Measurements from ENCODE around the gene FASTKD1.
"Not testable (repeated sequence)": the region's sequence is repeated elsewhere in the genome, so short reads cannot be mapped to it uniquely, and the experiment has no call there.

FASTKD1 gene

DNA sequence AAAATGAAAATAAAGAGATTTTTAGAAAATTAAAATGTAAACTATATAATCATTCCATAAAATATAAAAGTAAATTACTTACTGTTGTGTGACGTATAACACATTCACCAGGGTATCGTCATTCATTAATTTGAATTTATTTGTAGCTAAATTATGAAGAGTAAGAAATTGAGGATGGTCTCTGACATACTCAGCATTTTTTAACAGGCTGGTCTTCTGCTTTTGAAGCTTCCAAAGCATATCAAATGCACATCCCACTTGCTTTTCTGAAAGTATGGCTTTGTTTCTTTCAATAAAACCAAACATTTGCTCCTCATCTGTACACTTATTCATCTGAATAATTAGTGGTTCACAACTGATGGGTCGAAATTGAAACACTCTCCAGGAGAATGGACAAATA, 2.1 kb downstream of the FASTKD1 start:
- H3K4me1 ChIP-seq: no peaks in the 10 kb centered on the region
- H3K4me3 ChIP-seq (ENCODE audit: low read depth, low read length): no peak overlapping the region
- TF ChIP-seq, protein P1, sequence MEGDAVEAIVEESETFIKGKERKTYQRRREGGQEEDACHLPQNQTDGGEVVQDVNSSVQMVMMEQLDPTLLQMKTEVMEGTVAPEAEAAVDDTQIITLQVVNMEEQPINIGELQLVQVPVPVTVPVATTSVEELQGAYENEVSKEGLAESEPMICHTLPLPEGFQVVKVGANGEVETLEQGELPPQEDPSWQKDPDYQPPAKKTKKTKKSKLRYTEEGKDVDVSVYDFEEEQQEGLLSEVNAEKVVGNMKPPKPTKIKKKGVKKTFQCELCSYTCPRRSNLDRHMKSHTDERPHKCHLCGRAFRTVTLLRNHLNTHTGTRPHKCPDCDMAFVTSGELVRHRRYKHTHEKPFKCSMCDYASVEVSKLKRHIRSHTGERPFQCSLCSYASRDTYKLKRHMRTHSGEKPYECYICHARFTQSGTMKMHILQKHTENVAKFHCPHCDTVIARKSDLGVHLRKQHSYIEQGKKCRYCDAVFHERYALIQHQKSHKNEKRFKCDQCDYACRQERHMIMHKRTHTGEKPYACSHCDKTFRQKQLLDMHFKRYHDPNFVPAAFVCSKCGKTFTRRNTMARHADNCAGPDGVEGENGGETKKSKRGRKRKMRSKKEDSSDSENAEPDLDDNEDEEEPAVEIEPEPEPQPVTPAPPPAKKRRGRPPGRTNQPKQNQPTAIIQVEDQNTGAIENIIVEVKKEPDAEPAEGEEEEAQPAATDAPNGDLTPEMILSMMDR (IDR thresholded peaks at IDR 0.05): no peak
- no peak overlapping the region for H2AFZ ChIP-seq
- H3K4me2 ChIP-seq (ENCODE audit: low read length): no peak overlapping the region
- peaks cover 10% of the 10 kb centered on the region for H3K79me2 ChIP-seq
- no peaks in the 10 kb centered on the region for H3K9me3 ChIP-seq (ENCODE audit: control insufficient read depth, low read length)
- no peak overlapping the region for H3K27ac ChIP-seq
- H3K9ac ChIP-seq: no peak overlapping the region
- H3K27me3 ChIP-seq (ENCODE audit: control insufficient read depth, insufficient read depth, low read length): no peaks in the 10 kb centered on the region
- no peaks in the 10 kb centered on the region for H3K36me3 ChIP-seq (ENCODE audit: control insufficient read depth, insufficient read depth, low read length)

DNA sequence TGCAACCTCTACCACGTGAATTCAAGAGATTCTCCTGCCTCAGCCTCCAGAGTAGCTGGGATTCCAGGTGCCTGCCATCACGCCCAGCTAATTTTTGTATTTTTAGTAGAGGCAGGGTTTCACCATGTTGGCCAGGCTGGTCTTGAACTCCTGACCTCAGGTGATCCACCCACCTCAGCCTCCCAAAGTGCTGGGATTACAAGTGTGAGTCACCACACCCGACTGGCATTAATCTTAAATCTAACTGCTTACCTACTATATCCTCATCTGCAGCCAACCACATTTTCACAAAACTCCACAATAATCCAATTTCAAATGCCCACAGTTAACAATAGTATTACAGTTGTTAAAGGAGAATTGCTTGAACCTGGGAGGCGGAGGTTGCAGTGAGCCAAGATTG, 2.9 kb downstream of the FASTKD1 start:
- H3K79me2 ChIP-seq; H3K9me3 ChIP-seq (ENCODE audit: control insufficient read depth, low read length); H3K4me2 ChIP-seq (ENCODE audit: low read length); H3K9ac ChIP-seq; H2AFZ ChIP-seq; H3K27ac ChIP-seq; H3K4me3 ChIP-seq (ENCODE audit: low read depth, low read length); H3K27me3 ChIP-seq (ENCODE audit: control insufficient read depth, insufficient read depth, low read length); H3K4me1 ChIP-seq; H3K36me3 ChIP-seq (ENCODE audit: control insufficient read depth, insufficient read depth, low read length): not testable (repeated sequence)

DNA sequence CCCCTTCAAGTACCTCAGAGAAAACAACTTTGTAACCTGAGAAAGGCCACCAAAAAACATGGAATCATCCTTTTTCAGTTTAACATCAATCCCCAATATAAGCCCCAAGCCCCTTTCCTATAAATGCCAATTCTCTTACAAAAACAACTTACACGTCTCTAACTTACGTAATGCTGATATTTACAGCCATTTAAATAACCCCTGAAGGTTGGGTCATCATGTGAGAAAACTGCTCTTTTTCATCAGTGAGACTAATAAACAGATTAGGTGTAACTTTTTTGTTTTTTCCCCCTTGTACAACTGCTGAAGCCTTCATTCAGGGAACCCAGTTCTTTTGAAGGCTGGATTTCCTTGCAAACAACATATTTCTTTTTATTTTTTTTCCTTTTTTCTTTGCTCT, 3.7 kb downstream of the FASTKD1 start:
- Histone ChIP-seq H3K79me2 (peaks cover 10% of the 10 kb centered on the region), H3K4me3 (ENCODE audit: low read depth, low read length) (no peak overlapping the region), H3K9me3 (ENCODE audit: control insufficient read depth, low read length) (no peaks in the 10 kb centered on the region), H3K4me2 (ENCODE audit: low read length) (no peak overlapping the region), H3K36me3 (ENCODE audit: control insufficient read depth, insufficient read depth, low read length) (no peaks in the 10 kb centered on the region), H3K27ac (no peak overlapping the region), H3K4me1 (no peaks in the 10 kb centered on the region), H2AFZ (no peak overlapping the region), H3K9ac (no peak overlapping the region), H3K27me3 (ENCODE audit: control insufficient read depth, insufficient read depth, low read length) (no peaks in the 10 kb centered on the region)
- TF ChIP-seq, protein P1 (IDR thresholded peaks at IDR 0.05): no peak

DNA sequence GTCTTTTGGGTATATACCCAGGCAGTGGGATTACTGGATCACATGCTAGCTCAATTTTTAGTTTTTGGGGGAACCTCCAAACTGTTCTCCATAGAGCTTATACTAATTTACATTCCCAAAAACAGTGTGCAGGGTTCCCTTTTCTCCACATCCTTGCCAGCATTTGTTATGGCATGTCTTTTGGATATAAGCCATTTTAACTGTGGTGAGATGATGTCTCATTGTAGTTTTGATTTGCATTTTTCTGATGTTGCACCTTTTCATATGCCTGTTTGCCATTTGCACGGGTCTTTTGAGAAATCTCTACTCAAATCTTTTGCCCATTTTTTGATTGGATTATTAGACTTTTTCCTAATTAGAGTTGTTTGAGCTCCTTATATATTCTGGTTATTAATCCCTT, 8.0 kb downstream of the FASTKD1 start:
- Histone ChIP-seq H3K4me1 (no peaks in the 10 kb centered on the region), H2AFZ (no peak overlapping the region), H3K9me3 (ENCODE audit: control insufficient read depth, low read length) (no peaks in the 10 kb centered on the region), H3K79me2 (no peaks in the 10 kb centered on the region), H3K27ac (no peak overlapping the region), H3K4me3 (ENCODE audit: low read depth, low read length) (no peak overlapping the region), H3K36me3 (ENCODE audit: control insufficient read depth, insufficient read depth, low read length) (no peaks in the 10 kb centered on the region), H3K4me2 (ENCODE audit: low read length) (no peak overlapping the region), H3K9ac (no peak overlapping the region), H3K27me3 (ENCODE audit: control insufficient read depth, insufficient read depth, low read length) (no peaks in the 10 kb centered on the region)
- TF ChIP-seq, protein P1 (IDR thresholded peaks at IDR 0.05): no peak

DNA sequence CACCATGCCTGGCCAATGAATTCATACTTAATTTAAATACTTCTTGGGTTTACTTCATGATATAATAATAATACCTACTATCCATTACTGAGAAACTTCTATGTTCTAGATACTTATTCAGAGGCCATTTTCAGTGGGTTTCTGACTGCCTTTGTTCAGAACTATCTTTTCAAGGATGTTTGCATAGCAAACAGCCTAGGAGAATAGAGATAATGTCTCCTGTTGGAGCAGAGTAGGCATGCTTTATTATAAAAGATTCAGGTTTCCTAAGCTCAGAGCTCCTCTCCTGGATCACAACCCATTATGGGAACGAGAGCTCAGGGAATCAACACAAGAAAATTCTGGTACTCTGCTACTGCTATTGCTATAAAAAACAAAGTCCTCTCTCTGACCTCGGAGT, 11.1 kb downstream of the FASTKD1 start:
- no peak overlapping the region for H2AFZ ChIP-seq
- no peak overlapping the region for H3K27ac ChIP-seq
- H3K4me2 ChIP-seq (ENCODE audit: low read length): no peak overlapping the region
- H3K4me3 ChIP-seq (ENCODE audit: low read depth, low read length): no peak overlapping the region
- H3K9me3 ChIP-seq (ENCODE audit: control insufficient read depth, low read length): no peaks in the 10 kb centered on the region
- TF ChIP-seq, protein P1 (IDR thresholded peaks at IDR 0.05): no peak
- no peaks in the 10 kb centered on the region for H3K79me2 ChIP-seq
- no peak overlapping the region for H3K9ac ChIP-seq
- no peaks in the 10 kb centered on the region for H3K27me3 ChIP-seq (ENCODE audit: control insufficient read depth, insufficient read depth, low read length)
- no peaks in the 10 kb centered on the region for H3K36me3 ChIP-seq (ENCODE audit: control insufficient read depth, insufficient read depth, low read length)
- no peaks in the 10 kb centered on the region for H3K4me1 ChIP-seq

DNA sequence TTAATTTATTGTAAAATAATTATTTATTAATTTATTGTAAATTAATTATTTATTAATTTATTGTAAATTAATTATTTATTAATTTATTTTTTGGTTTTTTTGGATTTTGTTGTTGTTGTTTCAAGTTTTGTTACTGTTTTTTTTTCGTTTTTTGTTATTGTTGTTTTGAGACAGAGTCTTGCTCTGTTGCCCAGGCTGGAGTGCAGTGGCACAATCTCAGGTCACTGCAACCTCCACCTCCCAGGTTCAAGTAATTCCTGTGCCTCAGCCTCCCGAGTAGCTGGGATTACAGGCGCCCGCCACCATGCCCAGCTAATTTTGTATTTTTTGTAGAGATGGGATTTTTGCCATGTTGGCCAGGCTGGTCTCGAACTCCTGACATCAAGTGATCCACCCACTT, 11.6 kb downstream of the FASTKD1 start:
- H2AFZ ChIP-seq; H3K36me3 ChIP-seq (ENCODE audit: control insufficient read depth, insufficient read depth, low read length); H3K27me3 ChIP-seq (ENCODE audit: control insufficient read depth, insufficient read depth, low read length); H3K9ac ChIP-seq; H3K4me3 ChIP-seq (ENCODE audit: low read depth, low read length); H3K9me3 ChIP-seq (ENCODE audit: control insufficient read depth, low read length); H3K4me2 ChIP-seq (ENCODE audit: low read length); H3K79me2 ChIP-seq; H3K27ac ChIP-seq; H3K4me1 ChIP-seq: not testable (repeated sequence)

Data from parathyroid adenoma (tissue), 2 donors.